ENCODE measurements around the gene IFIT3. TPM values are rescaled to one million over a fixed set of nuclear protein-coding genes. Genes with fewer than 3 reads are reported as not detected.
"Not testable (repeated sequence)": the region's sequence is repeated elsewhere in the genome, so short reads cannot be mapped to it uniquely, and the experiment has no call there.

Gene IFIT3
- total RNA-seq, 2 donors from 2014 or later, result 4.3 to 5.1 TPM

DNA sequence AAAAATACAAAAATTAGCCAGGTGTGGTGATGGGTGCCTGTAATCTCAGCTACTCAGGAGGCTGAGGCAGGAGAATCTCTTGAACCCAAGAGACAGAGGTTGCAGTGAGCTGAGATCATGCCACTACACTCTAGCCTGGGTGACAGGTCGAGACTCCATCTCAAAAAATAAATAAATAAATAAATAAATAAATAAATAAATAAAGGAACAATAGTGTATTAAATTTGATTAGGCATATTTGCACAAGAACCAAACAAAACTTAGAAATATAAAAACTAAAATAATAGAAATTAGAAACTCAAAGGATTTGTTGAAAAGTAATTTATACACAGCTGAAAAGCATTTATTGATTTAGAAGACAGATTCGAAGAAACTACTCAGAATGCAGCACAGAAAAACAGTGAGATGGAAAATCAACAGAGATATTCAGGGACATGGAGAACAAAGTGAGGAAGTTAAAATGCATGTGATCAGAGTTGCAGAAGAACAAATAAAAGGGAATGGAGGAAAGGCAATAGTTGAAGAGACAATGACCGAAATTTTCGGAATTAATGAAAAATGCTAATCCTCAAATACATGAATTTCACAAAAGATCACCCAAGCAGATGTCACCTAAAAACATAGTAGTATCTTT lies 17.7 kb downstream of the IFIT3 start:
- Histone ChIP-seq H3K9me3 (no peaks in the 10 kb centered on the region), H3K4me3 (no peak overlapping the region), H3K4me1 (peaks cover 11% of the 10 kb centered on the region), H3K36me3 (no peaks in the 10 kb centered on the region), H3K27ac (no peak overlapping the region), H3K27me3 (no peaks in the 10 kb centered on the region), H3K9ac (ENCODE audit: low read depth in 2 of 2, low read length in 2 of 2) (no peak overlapping the region)
- DNase-seq, result no peak
- TF ChIP-seq, protein P1, sequence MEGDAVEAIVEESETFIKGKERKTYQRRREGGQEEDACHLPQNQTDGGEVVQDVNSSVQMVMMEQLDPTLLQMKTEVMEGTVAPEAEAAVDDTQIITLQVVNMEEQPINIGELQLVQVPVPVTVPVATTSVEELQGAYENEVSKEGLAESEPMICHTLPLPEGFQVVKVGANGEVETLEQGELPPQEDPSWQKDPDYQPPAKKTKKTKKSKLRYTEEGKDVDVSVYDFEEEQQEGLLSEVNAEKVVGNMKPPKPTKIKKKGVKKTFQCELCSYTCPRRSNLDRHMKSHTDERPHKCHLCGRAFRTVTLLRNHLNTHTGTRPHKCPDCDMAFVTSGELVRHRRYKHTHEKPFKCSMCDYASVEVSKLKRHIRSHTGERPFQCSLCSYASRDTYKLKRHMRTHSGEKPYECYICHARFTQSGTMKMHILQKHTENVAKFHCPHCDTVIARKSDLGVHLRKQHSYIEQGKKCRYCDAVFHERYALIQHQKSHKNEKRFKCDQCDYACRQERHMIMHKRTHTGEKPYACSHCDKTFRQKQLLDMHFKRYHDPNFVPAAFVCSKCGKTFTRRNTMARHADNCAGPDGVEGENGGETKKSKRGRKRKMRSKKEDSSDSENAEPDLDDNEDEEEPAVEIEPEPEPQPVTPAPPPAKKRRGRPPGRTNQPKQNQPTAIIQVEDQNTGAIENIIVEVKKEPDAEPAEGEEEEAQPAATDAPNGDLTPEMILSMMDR (IDR thresholded peaks at IDR 0.05), result no peak
- intact Hi-C loops (cut with DNase I), result no loop called here

DNA sequence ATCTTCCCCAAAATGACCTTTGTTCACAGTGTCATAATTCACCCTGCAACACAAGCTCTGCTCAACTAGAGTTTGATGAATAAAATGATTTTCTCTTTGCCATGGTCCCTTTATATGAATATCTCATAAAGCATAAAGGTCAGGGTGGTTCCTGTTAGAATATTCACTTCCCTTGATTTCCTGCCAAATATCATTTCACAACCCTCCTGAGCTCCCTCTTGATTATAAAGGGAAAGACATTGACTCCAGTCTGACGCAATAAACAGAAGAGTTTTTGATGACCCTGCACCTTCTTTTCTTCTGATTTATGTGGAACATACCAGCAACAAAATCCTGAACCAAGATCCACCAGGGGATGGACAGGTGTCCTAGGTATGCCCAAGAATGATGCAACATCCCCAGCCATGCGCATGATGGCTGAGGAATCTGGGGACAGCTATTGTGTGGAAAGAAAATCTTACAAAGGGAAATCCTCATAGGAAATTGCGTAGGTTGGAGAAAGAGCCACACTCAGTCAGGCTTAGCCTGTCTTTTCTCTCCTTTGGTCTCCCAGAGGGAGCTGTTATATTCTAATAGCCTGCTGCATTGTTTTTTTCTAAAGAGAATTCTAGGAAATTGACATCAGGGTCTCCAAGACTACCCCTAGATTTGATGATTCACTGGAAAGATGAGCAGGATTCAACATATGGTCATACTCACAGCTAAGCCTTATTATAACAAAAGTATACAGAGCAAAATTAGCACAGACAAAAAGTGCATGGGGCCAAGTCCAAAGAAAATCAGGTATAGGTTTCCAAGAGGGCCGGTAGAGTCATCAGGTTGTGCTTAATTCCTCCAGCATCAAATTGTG lies 18.8 kb downstream of the IFIT3 start:
- DNase-seq, result no peak
- intact Hi-C loops (cut with DNase I), result no loop called here
- H3K4me1 ChIP-seq, result peaks cover 14% of the 10 kb centered on the region

DNA sequence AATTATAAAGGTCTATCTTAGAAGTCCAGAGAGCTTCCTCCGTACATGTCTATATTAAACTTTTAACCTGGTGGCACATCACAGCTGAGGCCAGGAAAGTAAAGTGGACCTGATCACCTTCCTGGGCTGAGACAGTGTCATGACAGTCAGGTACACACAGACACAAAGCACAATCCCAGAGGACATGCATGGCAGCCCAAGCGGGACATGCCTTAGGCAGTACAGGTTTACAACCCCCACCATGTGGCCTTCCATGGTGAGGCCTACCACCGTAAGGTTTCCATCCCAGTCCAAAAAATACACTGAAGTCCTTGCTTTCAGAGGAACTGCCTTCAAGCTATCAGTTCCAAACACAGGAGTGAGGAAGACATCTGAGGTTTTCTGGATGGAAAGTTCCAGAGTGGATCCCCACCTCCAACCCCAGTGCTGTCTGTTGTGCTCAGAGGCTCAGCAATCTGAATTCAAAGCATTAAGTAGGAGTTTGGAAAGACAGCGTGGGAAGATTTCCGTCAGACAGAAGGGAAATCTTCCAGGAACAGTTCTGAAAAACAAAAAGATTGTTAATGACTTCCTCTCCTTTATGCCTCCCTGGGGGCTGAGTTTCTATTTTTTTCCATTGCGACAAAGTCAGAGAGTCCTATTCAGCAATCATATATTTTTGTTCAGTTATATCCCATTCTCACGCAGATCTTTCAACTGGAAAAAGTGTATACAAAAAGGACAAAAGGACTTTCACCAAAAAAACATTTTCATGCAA lies 20.1 kb downstream of the IFIT3 start:
- Histone ChIP-seq H3K9me3 (no peaks in the 10 kb centered on the region), H3K36me3 (no peaks in the 10 kb centered on the region), H3K27ac (no peak overlapping the region), H3K4me3 (no peak overlapping the region), H3K4me1 (peaks cover 14% of the 10 kb centered on the region), H3K9ac (ENCODE audit: low read depth in 2 of 2, low read length in 2 of 2) (no peak overlapping the region), H3K27me3 (no peaks in the 10 kb centered on the region)
- DNase-seq, result no peak
- intact Hi-C loops (cut with DNase I), result no loop called here
- TF ChIP-seq, protein P1 (IDR thresholded peaks at IDR 0.05), result no peak

More for the DNA sequence above, 18.8 kb downstream of the IFIT3 start:
- no peak overlapping the region for H3K9ac ChIP-seq (ENCODE audit: low read depth in 2 of 2, low read length in 2 of 2)
- H3K27ac ChIP-seq, result no peak overlapping the region
- H3K9me3 ChIP-seq, result no peaks in the 10 kb centered on the region
- H3K36me3 ChIP-seq, result no peaks in the 10 kb centered on the region
- no peaks in the 10 kb centered on the region for H3K27me3 ChIP-seq
- no peak overlapping the region for H3K4me3 ChIP-seq
- TF ChIP-seq, protein P1 (IDR thresholded peaks at IDR 0.05), result no peak

DNA sequence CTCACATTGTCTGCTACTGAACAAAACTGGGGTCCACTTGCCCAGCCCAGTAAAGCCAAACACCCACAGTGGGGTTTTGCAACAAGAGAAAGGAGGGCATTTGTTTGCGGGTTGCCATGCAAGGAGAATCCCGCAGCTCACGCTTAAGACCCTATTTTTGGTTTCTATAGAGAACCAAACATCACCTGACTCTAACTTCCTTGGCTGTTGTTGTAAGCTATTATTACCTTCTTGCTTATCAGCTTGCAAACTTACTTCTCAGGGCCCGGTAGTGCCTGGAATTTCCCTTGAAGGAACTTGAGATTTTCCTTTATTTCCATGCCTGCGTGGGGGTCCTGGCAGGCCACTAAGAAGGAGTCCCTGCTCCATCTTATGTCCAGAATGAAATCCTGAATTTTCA lies 20.7 kb downstream of the IFIT3 start:
- H3K27me3 ChIP-seq, result no peaks in the 10 kb centered on the region
- H3K27ac ChIP-seq, result no peak overlapping the region
- H3K9ac ChIP-seq (ENCODE audit: low read depth in 2 of 2, low read length in 2 of 2), result no peak overlapping the region
- no peaks in the 10 kb centered on the region for H3K9me3 ChIP-seq
- no peak overlapping the region for H3K4me3 ChIP-seq
- no peak for DNase-seq
- intact Hi-C loops (cut with DNase I), result no loop called here
- H3K4me1 ChIP-seq, result peaks cover 14% of the 10 kb centered on the region
- no peaks in the 10 kb centered on the region for H3K36me3 ChIP-seq
- TF ChIP-seq, protein P1 (IDR thresholded peaks at IDR 0.05), result no peak

DNA sequence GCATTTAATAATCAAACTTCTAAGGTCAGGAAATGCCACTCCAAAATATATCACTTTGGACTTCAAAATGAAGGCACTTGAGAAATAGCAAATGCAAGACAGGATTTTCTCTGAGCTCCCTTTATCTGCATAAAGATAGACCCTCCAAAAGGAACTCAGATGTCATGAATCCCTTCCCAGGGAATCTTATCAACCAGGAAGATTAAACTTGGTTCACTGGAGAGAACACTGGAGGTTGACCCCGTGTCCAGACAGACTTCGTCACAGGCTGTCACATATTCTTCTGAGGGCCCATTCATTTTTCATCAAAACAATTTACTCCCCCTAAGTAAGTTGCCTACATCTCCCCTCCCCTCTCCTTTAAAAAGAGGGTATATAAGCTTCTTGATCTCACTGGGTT lies 21.2 kb downstream of the IFIT3 start:
- no peaks in the 10 kb centered on the region for H3K36me3 ChIP-seq
- TF ChIP-seq, protein P1 (IDR thresholded peaks at IDR 0.05), result no peak
- intact Hi-C loops (cut with DNase I), result no loop called here
- H3K4me1 ChIP-seq, result peaks cover 14% of the 10 kb centered on the region
- H3K4me3 ChIP-seq, result no peak overlapping the region
- H3K9me3 ChIP-seq, result no peaks in the 10 kb centered on the region
- no peak overlapping the region for H3K9ac ChIP-seq (ENCODE audit: low read depth in 2 of 2, low read length in 2 of 2)
- H3K27ac ChIP-seq, result no peak overlapping the region
- no peak for DNase-seq
- H3K27me3 ChIP-seq, result no peaks in the 10 kb centered on the region

DNA sequence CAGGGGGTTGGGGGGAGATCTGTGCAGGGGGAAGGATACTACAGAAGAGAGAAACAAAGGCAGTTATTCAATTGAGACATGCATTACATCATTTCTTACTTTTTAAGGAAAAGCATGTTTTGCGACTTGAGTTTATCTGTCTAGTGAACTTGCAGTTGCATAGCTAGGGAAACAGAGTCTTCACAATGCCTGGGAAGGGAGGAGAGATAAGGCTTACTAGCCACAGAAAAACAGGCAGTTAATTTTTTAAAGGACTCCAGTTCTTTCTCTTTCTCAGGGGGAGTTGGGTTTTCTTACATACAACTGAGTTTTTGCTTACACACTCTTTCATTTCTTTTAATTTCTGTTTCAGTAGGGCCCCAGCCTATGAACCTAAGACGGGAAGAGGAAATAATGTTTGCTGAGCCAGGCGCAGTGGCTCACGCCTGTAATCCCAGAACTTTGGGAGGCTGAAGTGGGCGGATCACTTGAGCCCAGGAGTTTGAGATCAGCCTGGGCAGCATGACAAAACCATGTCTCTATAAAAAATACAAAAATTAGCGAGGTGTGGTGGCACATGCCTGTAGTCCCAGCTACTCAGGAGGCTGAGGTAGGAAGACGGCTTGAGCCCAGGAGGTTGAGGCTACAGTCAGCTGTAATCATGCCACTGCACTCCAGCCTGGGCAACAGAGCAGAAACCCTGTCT lies 23.0 kb downstream of the IFIT3 start:
- intact Hi-C loops (cut with DNase I); H3K36me3 ChIP-seq; H3K9me3 ChIP-seq; H3K4me3 ChIP-seq; H3K27me3 ChIP-seq: not testable (repeated sequence)
- peaks cover 14% of the 10 kb centered on the region for H3K4me1 ChIP-seq
- peak; percentile 66 for DNase-seq
- peak overlapping the region; percentile 72 for H3K27ac ChIP-seq
- H3K9ac ChIP-seq (ENCODE audit: low read depth in 2 of 2, low read length in 2 of 2), result peak overlapping the region; percentile 1 to 40
